Stimulated activated CD4-positive, alpha-beta T cell treated with anti-CD3 and anti-CD28 coated beads, Interleukin-1b, Interleukin-23, amount 100 ng/mL, for 24 hours (primary cell): ENCODE data around the gene ING2.

Experiments
- DNase-seq, 4 experiments: peaks; one replicate each; pipeline ENCODE4 v3.0.0-alpha.2; 2020; ENCODE audit warnings: low read depth in 4 of 4, low spot score in 1 of 4

Gene ING2

DNA sequence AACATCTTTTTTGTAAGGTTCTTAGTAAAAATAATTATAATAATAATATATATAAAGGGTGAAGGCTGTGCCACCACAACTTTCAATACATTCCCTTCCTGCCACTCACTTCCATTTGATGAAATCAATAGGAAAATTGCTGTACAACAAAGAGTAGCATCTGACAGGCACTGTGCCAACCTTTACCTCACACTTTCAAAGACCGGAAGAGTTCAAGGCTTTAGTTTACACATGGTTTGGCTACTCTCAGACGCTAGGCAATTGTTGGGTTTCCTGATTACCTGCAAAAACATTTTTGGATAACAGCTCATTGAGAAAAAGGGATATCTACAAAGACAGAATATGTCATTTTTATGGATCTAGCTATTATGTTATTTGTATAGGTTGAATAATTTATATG, 5.5 kb upstream of the ING2 start:
- DNase-seq = no peak

DNA sequence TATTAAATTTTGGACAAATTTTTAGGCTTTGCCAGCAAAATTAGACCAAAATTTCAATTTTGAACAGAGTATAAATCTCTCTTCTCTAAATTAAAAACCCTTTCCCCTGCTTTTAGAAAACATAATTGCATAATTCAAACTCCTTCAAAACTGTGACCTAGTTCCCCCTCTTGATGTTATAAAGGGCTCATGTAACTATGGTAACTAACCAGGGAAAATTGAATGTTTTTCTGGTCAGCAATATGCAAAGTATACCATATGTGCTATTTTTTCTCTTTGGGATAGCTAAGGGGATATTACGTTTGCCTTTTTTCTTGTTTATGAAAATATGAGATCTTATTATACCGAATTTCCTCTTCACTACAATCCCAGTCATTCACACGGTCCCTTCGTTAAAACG, 5.1 kb upstream of the ING2 start:
- DNase-seq = no peak

DNA sequence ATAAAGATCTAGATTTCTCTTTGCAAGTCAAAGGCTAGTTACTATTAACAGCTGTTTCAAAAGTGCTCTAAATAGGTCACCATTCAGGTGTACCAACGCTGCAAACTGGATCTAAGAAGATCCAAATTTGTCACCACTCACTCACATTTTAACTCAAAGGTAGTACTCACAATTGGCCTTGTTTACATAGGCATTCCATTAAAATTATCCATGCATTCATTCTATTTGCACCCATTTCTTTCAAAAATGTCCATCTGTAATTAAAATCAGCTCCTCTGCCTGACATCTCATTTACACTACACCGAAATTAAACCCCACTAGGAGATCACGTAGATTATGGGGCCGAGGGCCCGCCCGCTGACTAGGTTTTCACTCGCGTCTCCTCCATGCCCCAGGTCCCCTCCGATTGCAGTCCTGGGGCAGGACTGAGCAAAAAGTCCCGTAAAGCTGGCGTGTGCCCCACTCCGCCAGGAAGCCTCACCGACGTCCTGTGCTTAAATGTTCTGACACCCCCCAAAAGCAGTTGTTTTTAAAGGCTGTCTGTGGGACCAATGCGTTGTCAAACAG, 1.3 kb upstream of the ING2 start:
- DNase-seq = no peak

- peak; percentile 96 to 99 (median 99) for DNase-seq
Observed at GRCh38 chr4:183504064-183504929, 561 bp upstream of the ING2 start.

DNA sequence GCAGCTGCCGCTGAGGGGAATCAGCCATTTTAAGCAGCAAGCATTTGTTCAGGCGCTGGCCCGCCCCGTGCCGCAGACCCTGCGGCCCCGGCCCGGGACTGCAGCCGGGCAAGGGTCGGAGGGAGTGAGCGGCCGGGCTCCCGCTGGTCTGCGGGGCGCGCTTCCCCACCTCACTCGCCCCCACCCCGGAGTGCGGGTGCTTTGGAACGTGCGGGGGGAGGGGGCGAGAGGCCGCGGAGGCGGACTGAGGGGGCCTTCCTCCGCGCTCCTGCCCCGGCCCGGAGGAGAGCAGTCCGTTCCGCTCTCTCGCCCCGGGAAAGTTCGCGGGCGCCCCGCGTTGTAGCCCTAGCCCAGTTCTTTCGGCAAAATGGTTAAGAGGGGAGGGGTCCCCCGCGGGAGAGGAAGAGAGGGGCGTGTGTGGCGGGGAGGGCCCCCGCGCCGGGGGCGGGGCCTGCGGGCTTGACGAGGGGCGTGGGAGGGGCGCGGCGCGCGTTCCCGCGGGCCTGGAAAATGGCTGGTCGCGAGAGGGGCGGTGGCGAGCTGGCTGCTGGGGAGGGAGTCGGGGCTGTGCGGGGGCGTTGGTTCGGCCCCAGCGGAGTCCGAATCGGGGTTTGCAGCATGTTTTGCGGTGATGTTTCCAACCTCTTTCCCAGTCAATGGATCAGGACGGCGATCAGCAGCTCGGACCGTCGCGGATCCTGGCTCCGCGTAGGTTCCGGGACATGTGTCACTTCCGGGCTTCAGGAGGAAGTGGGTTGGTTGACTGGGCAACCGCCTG, 942 bp downstream of the ING2 start:
- peak; percentile 69 to 81 (median 78) for DNase-seq

GRCh38 chr4:183506389-183506735, 1.5 kb downstream of the ING2 start:
- DNase-seq = no peak

DNA sequence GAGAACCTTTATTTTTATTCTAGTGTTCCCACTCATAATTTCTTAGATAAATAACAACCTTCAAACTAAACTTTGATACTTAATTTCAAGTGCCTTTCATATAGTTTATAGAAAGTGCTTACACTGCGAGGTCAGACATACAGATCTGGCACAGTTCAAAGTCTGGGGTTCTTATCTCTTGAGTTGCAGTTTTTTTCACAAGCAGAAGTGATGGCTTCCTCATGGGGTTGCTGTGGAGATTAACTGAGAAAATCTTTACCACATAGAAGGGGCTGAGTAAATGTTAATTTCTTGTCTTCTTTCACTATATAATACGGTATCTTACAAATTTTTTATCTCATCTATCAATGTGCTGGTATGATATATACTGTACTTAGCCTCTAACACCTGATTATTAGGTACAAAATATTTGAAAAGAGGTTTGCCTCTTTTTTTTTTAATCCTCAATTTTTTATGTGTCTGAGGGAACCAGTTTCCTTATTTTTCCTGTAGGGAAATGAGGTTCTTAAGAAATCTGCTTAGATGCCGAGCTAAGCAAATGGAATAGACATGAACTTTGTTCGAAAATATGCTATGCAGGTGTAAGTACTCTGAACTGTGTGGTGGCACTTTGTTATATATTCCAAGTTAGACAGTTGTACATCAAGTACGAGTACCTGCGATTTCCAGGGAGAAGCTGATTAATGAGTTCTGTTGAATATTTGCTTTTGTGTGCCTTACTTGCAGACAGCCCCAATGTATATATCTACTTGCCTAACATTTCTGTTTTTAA, 3.3 kb downstream of the ING2 start:
- no peak for DNase-seq

DNA sequence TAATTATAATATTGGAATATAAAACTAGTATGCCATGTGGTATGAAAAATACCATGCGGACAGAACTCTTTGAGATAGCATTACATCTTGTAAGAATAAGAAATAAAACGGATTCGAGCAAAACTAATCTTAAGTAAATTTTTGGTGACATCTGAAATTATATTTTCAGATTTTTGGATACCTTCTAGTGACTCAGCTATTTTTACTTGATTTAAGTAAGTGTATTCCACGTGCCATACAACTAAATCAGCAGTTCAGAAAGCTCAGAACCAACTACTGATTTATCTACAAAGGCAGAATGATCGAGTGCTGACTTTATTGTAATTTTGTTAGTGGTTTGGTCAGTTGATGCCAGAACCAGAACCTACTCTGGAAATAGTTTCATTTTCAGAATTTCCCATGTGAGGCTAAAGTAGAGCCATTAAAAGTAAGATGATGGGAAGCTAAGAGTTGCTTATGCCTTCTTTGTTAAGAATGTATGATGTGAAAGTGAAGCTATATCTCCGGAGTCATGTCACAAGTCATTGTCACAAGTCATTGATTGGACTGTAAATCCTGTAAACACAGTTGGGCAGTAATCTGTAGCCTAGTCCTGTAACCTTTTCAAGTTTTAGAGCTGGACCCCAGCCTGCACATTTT, 4.0 kb downstream of the ING2 start:
- no peak for DNase-seq

DNA sequence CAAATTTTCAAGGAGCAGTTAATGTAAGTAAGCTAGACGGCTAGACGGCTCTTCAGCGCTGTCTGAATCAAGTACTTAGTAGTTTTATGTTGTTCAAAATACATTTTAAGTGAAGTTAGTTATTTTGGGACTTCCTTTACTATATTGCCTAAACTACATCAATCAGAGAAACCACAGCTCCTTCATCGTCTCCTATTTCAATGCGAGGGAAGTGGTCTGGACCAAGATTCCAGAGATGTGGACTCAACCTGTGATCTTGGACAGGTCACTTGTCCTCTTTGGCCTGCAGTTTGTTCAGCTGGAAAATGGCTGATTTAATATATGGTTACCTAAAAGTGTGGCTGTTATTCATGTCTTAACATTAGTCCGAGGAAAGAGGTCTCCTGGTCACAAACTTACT, 10.6 kb downstream of the ING2 start:
- no peak for DNase-seq

DNA sequence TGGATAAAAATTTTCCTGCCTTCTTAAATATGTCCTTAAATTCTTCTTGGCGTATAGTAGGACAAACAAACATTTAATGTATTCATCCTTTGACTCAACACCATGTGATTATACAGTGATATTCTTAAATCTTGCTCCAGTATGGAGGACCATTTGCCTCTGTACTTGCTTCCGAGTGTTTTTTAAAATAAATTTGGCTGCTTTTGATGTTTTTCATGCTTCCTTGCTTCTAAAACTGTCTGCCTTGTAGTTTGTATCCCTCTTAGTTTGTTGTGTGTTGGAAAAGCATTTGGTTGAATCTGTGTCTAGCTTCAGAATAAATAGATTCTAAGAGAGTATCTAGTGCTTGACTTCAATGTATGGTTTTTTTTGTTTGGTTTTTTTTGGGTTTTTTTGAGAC, 12.3 kb downstream of the ING2 start:
- DNase-seq = no peak

DNA sequence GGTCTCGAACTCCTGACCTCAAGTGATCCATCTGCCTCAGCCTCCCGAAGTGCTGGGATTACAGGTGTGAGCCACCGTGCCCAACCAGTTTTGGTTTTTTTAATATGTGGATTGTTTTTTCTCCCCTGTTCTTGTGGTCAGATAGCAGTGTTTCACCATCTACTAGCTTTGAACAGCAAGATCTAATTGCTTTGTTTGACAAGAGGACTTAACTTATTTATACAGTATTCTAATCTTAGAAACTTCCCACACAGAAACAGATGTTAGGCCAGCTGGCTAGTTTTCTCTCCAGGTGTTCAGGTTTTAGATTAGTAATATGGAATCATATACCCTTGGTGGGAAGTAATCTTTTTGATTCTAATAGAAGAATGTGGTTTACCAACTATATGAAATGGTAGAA, 12.9 kb downstream of the ING2 start:
- DNase-seq = no peak

DNA sequence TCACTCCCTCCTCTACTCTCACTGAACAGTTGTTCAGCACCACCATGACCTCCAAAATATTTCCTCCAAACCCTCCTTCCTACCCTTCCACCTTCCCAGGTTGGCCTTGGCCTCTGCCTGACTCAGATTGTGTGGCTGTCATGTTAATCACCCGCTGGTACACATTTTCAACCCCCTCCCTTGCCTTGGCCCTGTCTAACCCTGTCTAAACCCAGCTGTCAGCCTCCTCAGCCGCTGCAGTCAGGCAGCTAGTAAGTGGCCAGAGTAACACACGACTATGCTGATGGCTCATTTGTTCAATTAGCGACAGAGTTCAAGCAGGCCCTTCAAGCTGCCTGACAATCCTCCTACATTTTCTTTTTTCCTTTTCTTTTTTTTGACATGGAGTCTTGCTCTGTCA, 18.0 kb downstream of the ING2 start:
- no peak for DNase-seq

GRCh38 chr4:183527326-183527725, 22.5 kb downstream of the ING2 start:
- no peak for DNase-seq

GRCh38 chr4:183532821-183533220, 28.0 kb downstream of the ING2 start:
- no peak for DNase-seq

GRCh38 chr4:183533698-183534097, 28.8 kb downstream of the ING2 start:
- DNase-seq = no peak

GRCh38 chr4:183540410-183541009, 35.7 kb downstream of the ING2 start:
- no peak for DNase-seq

- DNase-seq = no peak
Observed at GRCh38 chr4:183541010-183541751, 36.3 kb downstream of the ING2 start.

DNA sequence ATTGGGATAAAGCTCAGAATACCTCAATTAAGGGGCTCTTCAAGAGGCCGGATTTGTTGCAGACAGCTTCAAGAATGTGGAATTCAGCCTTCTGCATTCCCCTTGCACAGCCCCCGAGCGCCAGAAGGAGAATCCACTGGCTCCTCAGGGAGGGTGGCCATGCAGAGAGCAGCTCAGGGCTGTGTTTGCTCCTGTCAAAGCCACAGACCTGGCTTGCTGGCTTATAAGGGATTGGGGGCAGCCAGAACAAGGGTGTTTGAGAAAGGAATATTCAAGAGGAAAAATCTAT, 36.8 kb downstream of the ING2 start:
- no peak for DNase-seq

DNA sequence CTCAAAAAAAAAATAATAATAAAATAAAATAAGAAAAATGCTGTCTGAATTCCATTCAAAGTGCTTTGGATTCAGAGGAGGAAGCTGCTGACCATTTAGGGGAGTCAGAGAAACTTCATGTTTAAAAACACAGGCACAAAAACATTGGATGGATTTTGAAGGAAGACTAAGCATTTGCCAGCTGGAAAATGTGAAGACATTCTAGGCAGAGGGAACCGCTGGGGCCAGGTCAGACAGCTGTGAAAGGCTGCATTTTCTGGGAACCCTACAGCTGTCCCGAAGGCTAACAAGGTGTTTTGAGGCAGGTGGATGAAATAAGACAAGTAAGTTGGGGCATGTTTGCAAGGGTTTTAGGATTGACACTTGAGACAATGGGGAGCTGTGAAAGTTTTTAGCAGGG, 38.6 kb downstream of the ING2 start:
- no peak for DNase-seq

GRCh38 chr4:183544109-183544508, 39.3 kb downstream of the ING2 start:
- no peak for DNase-seq
